GM18907 (cell line): ENCODE data around the gene ELOVL3.
"Not testable (repeated sequence)": the region's sequence is repeated elsewhere in the genome, so short reads cannot be mapped to it uniquely, and the experiment has no call there.

Experiments used
- ATAC-seq: cut with Tn5 transposase; IDR thresholded peaks from one replicate; pipeline ENCODE4 v1.9.1; 2021; ENCODE audit warnings: mild to moderate bottlenecking, moderate library complexity; ENCODE audit not compliant: unreplicated experiment

Gene ELOVL3

GRCh38 chr10:102252508-102252907 is 26.4 kb downstream of the ELOVL3 start:
- not testable (repeated sequence) for ATAC-seq

DNA sequence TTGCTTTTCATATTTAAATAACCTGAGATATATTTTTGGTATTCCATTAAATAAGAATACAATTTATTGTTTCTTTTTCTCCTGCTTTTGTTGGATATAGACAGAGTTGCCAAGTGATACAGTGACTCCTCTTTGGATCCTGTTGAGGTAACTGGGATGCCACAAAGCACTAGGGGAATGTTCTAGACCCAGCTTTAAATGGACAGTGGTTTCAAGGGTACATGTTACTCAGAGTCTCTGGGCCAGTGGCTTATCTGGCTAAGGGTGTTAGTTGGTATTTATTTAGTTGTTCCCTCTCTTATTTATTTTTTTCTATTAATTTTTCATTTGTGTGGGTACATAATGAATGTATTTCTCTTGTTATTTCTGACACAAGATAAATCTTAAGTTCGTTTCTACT is 28.3 kb downstream of the ELOVL3 start:
- no peak for ATAC-seq

DNA sequence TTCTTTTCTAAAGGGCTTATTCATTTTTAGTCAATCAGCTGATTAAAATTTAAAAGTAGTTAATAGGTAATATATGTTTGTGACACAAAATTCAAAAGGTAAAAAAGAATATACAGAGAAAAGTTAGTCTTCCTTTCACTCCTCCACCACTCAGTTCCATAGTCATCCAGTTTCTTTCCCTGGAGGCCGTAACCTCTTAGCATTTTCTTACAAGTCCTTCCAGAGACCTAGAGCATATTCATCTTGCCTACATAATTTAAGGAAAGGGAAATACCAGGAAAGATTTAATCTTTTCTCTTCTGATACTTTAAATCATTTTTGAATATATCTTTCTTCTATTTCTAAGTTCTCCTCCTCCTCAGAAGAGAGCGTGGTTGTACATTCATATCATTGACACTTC is 29.3 kb downstream of the ELOVL3 start:
- ATAC-seq = no peak

GRCh38 chr10:102261196-102261595 is 35.1 kb downstream of the ELOVL3 start:
- ATAC-seq = no peak

- no peak for ATAC-seq
Measured at GRCh38 chr10:102261842-102262241, 35.7 kb downstream of the ELOVL3 start.

GRCh38 chr10:102262744-102263370 is 36.8 kb downstream of the ELOVL3 start:
- ATAC-seq = no peak

DNA sequence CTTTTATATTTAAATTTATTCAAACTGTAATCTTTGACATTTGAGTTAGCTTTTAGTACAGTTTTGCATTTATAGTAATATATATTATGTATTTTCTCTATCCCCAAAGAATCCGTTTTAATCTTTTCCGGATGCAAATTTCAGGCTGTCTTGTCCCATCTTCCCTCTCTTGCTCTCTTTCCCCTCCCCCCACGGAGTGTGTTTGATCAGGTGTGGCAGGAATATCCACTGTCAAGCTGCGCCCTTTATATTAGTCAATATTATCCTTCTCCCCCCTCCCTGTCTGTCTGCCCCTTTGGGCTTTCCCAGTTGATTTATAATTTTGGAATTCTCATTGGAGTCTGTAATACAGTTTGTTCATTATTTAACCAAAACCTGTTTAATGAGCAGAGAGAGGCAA is 38.3 kb downstream of the ELOVL3 start:
- ATAC-seq = no peak

- no peak for ATAC-seq
Measured at GRCh38 chr10:102266670-102267069, 40.6 kb downstream of the ELOVL3 start.

GRCh38 chr10:102267748-102268147 is 41.6 kb downstream of the ELOVL3 start:
- no peak for ATAC-seq

GRCh38 chr10:102268375-102268888 is 42.3 kb downstream of the ELOVL3 start:
- no peak for ATAC-seq

DNA sequence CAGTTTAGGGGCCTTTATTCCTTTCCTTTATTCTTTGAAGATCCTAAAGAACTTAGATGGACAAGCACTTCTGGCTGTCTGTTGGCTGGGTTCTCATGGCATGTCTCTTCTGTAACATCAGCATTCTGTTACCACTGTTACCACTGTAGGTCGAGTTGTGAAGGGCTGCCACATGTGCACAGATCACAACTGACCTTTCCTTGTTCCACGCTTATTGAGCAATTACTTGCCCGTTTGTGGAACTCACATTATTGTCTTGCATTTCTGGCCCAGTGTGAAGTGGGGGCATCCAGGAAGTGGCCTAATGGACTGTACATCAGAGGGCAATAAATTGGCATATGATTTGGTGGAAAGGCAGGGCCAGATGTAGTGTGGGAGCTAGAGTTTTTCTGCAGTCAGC is 42.9 kb downstream of the ELOVL3 start:
- ATAC-seq = no peak

- no peak for ATAC-seq
Measured at GRCh38 chr10:102274062-102274461, 48.0 kb downstream of the ELOVL3 start.

DNA sequence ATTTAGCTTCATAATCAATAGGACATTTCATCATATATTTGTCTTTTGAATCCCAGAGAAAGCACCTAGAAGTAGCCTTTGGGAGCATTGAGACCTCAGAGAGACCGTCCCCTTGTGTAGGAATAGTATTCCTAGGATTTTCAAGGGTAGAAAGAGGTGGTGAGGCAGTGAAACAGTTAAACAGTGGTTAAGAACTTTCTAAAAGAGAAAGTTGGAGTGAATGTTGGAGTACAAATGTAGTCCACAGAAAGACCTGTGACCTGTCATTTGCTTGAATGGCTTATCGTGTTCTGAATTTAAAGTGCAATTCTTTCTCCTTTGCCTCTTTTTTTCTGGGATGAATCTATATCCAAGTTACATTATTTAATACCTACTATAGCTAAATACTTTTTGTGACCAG is 49.2 kb downstream of the ELOVL3 start:
- ATAC-seq = no peak

DNA sequence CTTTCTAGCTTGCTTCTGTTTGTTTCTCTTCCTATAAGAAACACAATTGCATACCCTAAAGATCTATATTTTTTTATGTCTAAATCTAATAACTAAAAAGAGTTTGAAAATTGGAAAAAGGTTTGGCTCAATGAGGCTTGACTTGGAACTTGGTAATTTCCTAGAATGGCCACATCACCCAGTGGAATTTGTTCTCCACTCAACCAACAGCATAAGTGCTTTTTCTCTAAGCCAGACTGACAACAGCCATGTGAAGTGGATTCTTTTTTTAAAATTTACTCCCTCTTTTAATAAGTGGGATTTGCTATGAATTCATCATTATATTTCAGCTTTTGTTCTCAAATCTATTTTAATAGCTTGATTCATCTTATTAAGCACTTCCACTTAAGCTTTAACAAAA is 53.0 kb downstream of the ELOVL3 start:
- ATAC-seq = no peak
